Parathyroid adenoma (tissue), 2 donors: Measurements from ENCODE around the gene C1orf105.
A peak's percentile ranks its signal among the peaks of the same experiment; 100 is the strongest.

Source experiments
- H2AFZ ChIP-seq: fragments of 300-600 bp; sonication (generic); one replicate; pipeline ENCODE4 v1.7.0; 2017; ENCODE audit warnings: antibody characterized with exemption, mild to moderate bottlenecking
- H3K27ac ChIP-seq: fragments of 300-600 bp; sonication (generic); one replicate; pipeline ENCODE4 v1.7.0; 2017
- H3K27me3 ChIP-seq: fragments of 300-600 bp; sonication (generic); one replicate; pipeline ENCODE4 v1.7.0; 2017; ENCODE audit warnings: low read length; ENCODE audit not compliant: control insufficient read depth, insufficient read depth
- H3K36me3 ChIP-seq: fragments of 300-600 bp; sonication (generic); one replicate; pipeline ENCODE4 v1.7.0; 2017; ENCODE audit warnings: low read length; ENCODE audit not compliant: control insufficient read depth, insufficient read depth
- H3K4me1 ChIP-seq: fragments of 300-600 bp; sonication (generic); one replicate; pipeline ENCODE4 v1.7.0; 2017; ENCODE audit warnings: control low read depth
- H3K4me2 ChIP-seq: fragments of 300-600 bp; sonication (generic); one replicate; pipeline ENCODE4 v1.7.0; 2017; ENCODE audit warnings: low read length
- H3K4me3 ChIP-seq: fragments of 300-600 bp; sonication (generic); one replicate; pipeline ENCODE4 v1.7.0; 2017; ENCODE audit warnings: low read depth, low read length
- H3K79me2 ChIP-seq: fragments of 300-600 bp; sonication (generic); one replicate; pipeline ENCODE4 v1.7.0; 2017; ENCODE audit warnings: control low read depth
- H3K9ac ChIP-seq: fragments of 300-600 bp; sonication (generic); one replicate; pipeline ENCODE4 v1.7.0; 2017; ENCODE audit warnings: mild to moderate bottlenecking
- H3K9me3 ChIP-seq: fragments of 300-600 bp; sonication (generic); one replicate; pipeline ENCODE4 v1.7.0; 2017; ENCODE audit warnings: low read length; ENCODE audit not compliant: control insufficient read depth
- CTCF ChIP-seq: fragments of 300-600 bp; sonication (generic); IDR thresholded peaks from one replicate; pipeline ENCODE4 v1.7.0; 2017; ENCODE audit warnings: antibody characterized with exemption, mild to moderate bottlenecking
- donor health status: primary hyperparathyroidism.

C1orf105 gene

DNA sequence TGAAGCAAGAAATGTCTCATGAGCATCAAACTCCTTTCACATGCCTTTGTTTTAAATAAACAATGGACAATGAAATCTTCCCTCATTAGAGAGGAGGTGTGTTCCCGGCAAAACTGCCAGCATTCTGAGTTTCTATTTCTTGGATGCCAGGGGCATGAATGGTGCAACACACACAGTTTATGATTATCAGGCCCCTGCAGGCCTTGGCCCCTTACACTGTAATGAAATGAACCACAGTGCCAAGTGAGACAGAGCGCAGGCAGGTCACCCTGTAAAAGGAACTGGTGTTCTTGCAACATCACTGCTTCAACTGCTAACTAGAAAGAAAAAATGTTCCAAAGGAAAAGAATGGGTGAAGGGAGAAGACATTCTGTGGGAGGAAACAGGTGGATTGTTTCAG lies 27.2 kb downstream of the C1orf105 start:
- Histone ChIP-seq H3K79me2 (peaks cover 4% of the 10 kb centered on the region), H3K9ac (no peak overlapping the region), H3K9me3 (no peaks in the 10 kb centered on the region), H3K4me3 (no peak overlapping the region), H3K4me1 (peaks cover 17% of the 10 kb centered on the region), H2AFZ (no peak overlapping the region), H3K27ac (no peak overlapping the region), H3K27me3 (no peaks in the 10 kb centered on the region), H3K36me3 (no peaks in the 10 kb centered on the region), H3K4me2 (no peak overlapping the region)
- TF ChIP-seq CTCF = no peak

GRCh38 chr1:172448995-172449584 lies 28.6 kb downstream of the C1orf105 start:
- Histone ChIP-seq H2AFZ (peak overlapping the region; percentile 87), H3K9ac (no peak overlapping the region), H3K4me1 (peaks cover 16% of the 10 kb centered on the region), H3K4me3 (no peak overlapping the region), H3K27ac (no peak overlapping the region), H3K9me3 (no peaks in the 10 kb centered on the region), H3K27me3 (no peaks in the 10 kb centered on the region), H3K79me2 (peaks cover 4% of the 10 kb centered on the region), H3K36me3 (no peaks in the 10 kb centered on the region), H3K4me2 (no peak overlapping the region)
- TF ChIP-seq CTCF = no peak

DNA sequence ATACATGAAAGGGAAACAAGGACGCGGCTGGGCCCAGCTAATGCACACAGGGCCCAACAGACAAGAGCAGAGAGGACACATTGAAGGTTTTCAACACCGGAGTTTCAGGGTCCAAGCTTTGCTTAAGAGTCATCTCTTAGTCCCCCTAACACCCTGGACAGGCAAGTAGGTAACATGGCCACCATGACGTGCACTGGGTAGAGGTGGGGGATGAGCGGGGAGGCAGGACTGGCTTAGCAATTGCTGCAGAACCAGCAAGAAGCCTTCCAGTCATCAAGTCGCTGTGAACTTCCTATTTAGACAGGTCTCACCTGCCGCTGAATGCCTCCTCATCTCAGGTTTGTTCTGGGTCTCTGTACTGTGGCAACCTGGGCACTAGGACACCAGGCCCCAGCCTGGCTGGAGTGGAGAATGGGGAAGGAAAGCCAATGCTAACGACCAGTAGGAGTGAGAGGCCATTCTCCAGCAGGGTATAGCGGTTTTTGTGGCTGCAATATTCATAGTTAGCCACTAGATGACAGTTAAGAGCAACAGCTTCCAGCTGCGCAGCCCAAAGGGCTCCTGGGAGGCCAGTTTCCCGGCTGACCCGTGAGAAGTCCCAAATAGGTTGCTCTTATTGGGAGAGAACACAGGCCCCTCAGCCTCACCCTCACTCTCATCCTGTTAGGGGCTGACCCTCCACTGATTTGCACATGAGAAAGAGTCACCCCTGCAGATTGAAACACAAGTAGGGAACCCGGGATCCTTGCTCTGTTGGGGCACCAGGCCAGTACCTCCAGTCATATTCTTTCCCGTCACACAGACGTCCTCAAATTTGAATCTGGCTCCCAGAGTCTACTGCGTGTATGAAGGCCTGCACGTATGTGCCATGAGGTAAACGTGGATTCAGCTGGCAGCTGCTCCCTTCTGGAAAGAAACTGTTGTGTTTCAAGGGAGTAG lies 29.4 kb downstream of the C1orf105 start:
- peaks cover 1% of the 10 kb centered on the region for H3K79me2 ChIP-seq
- H3K4me3 ChIP-seq = no peak overlapping the region
- H2AFZ ChIP-seq = peak overlapping the region; percentile 87
- H3K9me3 ChIP-seq = no peaks in the 10 kb centered on the region
- peak overlapping the region; percentile 62 for H3K27ac ChIP-seq
- H3K9ac ChIP-seq = no peak overlapping the region
- no peaks in the 10 kb centered on the region for H3K36me3 ChIP-seq
- TF ChIP-seq CTCF = peak; percentile 91
- no peak overlapping the region for H3K4me2 ChIP-seq
- no peaks in the 10 kb centered on the region for H3K27me3 ChIP-seq
- peaks cover 14% of the 10 kb centered on the region for H3K4me1 ChIP-seq

DNA sequence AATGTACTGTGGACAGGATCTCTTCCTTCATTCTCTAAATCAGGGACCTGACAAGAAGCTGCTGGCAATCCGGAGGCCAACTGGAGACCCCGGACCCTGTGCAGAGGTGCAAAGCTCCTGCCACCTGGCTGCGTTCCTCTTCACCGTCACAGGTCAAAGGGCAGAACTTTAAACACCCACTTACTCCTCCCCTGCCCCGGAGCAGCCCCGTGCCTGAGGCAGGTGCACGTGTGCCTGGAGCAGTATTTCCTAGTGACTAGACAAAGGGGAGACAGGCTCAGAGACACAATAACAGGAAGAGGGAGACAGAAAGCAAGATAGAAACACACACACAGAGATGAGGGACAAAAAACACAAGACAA lies 30.0 kb downstream of the C1orf105 start:
- peak overlapping the region; percentile 62 for H3K27ac ChIP-seq
- no peaks in the 10 kb centered on the region for H3K9me3 ChIP-seq
- peak overlapping the region; percentile 87 for H2AFZ ChIP-seq
- no peaks in the 10 kb centered on the region for H3K27me3 ChIP-seq
- no peaks in the 10 kb centered on the region for H3K79me2 ChIP-seq
- no peak for TF ChIP-seq CTCF
- H3K4me1 ChIP-seq = peaks cover 14% of the 10 kb centered on the region
- no peaks in the 10 kb centered on the region for H3K36me3 ChIP-seq
- H3K4me3 ChIP-seq = no peak overlapping the region
- no peak overlapping the region for H3K9ac ChIP-seq
- no peak overlapping the region for H3K4me2 ChIP-seq
